Measurements from ENCODE around the gene DHRS2.

The DHRS2 gene

DNA sequence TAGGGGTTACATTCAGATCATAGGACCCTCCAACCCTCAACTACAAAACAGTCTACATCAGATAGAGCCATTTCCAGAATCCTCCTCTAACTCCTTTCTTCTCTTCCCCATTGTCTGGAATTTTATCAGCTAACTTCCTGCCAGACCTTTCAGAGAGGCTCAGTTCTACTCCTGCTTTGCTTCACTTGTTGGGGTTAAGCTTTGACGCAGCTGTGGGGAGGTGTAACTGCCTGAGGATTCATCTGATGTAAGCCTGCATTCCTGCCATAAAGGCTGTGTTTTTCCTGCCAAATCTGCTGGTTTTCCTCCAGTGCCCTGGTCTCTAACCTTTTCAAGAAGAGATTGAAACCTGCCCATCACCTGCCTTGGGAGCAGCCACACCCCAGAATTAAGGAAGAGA, 16.9 kb downstream of the DHRS2 start:
- in situ Hi-C loops (cut with HindIII; ENCODE audit: low pct_ligation_motif_present, low sequenced_read_pairs) = no loop called here
- Histone ChIP-seq H3K36me3 (replicated peaks) (no peaks in the 10 kb centered on the region), H3K27me3 (replicated peaks) (no peaks in the 10 kb centered on the region), H3K27ac (no peak overlapping the region), H3K4me3 (ENCODE audit: low read depth, low read length) (no peak overlapping the region)
- TF ChIP-seq, protein P1, sequence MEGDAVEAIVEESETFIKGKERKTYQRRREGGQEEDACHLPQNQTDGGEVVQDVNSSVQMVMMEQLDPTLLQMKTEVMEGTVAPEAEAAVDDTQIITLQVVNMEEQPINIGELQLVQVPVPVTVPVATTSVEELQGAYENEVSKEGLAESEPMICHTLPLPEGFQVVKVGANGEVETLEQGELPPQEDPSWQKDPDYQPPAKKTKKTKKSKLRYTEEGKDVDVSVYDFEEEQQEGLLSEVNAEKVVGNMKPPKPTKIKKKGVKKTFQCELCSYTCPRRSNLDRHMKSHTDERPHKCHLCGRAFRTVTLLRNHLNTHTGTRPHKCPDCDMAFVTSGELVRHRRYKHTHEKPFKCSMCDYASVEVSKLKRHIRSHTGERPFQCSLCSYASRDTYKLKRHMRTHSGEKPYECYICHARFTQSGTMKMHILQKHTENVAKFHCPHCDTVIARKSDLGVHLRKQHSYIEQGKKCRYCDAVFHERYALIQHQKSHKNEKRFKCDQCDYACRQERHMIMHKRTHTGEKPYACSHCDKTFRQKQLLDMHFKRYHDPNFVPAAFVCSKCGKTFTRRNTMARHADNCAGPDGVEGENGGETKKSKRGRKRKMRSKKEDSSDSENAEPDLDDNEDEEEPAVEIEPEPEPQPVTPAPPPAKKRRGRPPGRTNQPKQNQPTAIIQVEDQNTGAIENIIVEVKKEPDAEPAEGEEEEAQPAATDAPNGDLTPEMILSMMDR (IDR thresholded peaks at IDR 0.05; ENCODE audit: low read depth, low read length, missing control alignments) = no peak
- DNase-seq = no peak

- Histone ChIP-seq H3K27me3 (replicated peaks) (no peaks in the 10 kb centered on the region), H3K27ac (no peak overlapping the region), H3K4me3 (ENCODE audit: low read depth, low read length) (no peak overlapping the region), H3K36me3 (replicated peaks) (no peaks in the 10 kb centered on the region)
- TF ChIP-seq, protein P1 (IDR thresholded peaks at IDR 0.05; ENCODE audit: low read depth, low read length, missing control alignments) = no peak
- no peak for DNase-seq
- in situ Hi-C loops (cut with HindIII; ENCODE audit: low pct_ligation_motif_present, low sequenced_read_pairs) = no loop called here
Observed at GRCh38 chr14:23654231-23654630, 18.1 kb downstream of the DHRS2 start.

DNA sequence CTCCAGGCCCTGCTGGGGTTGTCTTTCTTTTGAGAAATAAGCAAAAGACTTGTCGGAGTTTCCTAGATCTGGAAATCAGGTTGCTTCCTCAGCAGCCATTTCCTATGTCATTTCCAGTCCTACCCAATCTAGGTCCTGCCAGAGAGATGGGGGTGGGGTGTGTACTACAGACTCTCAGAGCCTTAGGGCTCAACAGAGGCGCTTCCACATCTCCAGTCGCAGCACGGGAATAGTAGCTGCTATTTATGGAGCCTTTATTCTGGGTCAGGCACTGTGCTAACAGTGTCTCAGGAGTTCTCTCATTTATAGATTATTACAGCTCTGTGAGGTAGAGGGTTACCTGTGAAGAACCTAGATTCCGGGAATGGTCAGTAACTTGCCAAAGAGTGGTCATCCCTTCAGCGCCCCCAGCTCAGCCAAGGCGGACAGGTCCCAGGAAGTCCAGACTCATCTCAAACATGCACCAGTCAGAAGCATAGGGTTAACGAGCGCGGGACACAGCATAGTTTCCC, 21.9 kb downstream of the DHRS2 start:
- H3K27ac ChIP-seq = no peak overlapping the region
- no peak overlapping the region for H3K4me3 ChIP-seq (ENCODE audit: low read depth, low read length)
- TF ChIP-seq, protein P1 (IDR thresholded peaks at IDR 0.05; ENCODE audit: low read depth, low read length, missing control alignments) = no peak
- no peak for DNase-seq
- no peaks in the 10 kb centered on the region for H3K27me3 ChIP-seq (replicated peaks)
- in situ Hi-C loops (cut with HindIII; ENCODE audit: low pct_ligation_motif_present, low sequenced_read_pairs) = no loop called here
- H3K36me3 ChIP-seq (replicated peaks) = no peaks in the 10 kb centered on the region

GRCh38 chr14:23660290-23661226, 24.4 kb downstream of the DHRS2 start:
- no peak overlapping the region for H3K27ac ChIP-seq
- H3K27me3 ChIP-seq (replicated peaks) = no peaks in the 10 kb centered on the region
- TF ChIP-seq, protein P1 (IDR thresholded peaks at IDR 0.05; ENCODE audit: low read depth, low read length, missing control alignments) = no peak
- no peaks in the 10 kb centered on the region for H3K36me3 ChIP-seq (replicated peaks)
- in situ Hi-C loops (cut with HindIII; ENCODE audit: low pct_ligation_motif_present, low sequenced_read_pairs) = no loop called here
- no peak overlapping the region for H3K4me3 ChIP-seq (ENCODE audit: low read depth, low read length)
- DNase-seq = no peak

DNA sequence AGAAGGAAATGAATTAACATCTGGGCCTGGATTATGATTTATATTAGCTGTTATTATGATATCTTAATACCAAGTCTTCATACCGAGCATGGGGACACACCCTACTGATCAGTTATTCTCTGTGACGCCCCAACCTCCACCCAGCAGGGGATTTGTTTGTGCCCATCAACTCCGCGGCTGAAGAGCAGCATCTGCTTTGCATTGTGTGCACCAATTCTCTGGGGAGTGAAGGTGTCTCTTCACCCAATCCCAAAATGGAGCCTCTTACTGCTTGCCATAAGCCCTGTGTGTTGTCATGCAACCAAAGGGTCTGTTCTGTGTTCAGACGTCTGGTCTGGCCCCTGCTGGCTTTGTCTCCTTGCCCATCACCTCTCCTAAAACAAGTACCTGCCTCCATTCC, 25.4 kb downstream of the DHRS2 start:
- no peak overlapping the region for H3K4me3 ChIP-seq (ENCODE audit: low read depth, low read length)
- H3K36me3 ChIP-seq (replicated peaks) = no peaks in the 10 kb centered on the region
- in situ Hi-C loops (cut with HindIII; ENCODE audit: low pct_ligation_motif_present, low sequenced_read_pairs) = no loop called here
- H3K27me3 ChIP-seq (replicated peaks) = no peaks in the 10 kb centered on the region
- TF ChIP-seq, protein P1 (IDR thresholded peaks at IDR 0.05; ENCODE audit: low read depth, low read length, missing control alignments) = no peak
- no peak overlapping the region for H3K27ac ChIP-seq
- no peak for DNase-seq
